Eye (tissue), 1 donor: ENCODE results near the gene OLIG3.

ENCODE experiments used
- DNase-seq: peaks from one replicate; pipeline ENCODE4 v3.0.0-alpha.2; 2015

Gene OLIG3

DNA sequence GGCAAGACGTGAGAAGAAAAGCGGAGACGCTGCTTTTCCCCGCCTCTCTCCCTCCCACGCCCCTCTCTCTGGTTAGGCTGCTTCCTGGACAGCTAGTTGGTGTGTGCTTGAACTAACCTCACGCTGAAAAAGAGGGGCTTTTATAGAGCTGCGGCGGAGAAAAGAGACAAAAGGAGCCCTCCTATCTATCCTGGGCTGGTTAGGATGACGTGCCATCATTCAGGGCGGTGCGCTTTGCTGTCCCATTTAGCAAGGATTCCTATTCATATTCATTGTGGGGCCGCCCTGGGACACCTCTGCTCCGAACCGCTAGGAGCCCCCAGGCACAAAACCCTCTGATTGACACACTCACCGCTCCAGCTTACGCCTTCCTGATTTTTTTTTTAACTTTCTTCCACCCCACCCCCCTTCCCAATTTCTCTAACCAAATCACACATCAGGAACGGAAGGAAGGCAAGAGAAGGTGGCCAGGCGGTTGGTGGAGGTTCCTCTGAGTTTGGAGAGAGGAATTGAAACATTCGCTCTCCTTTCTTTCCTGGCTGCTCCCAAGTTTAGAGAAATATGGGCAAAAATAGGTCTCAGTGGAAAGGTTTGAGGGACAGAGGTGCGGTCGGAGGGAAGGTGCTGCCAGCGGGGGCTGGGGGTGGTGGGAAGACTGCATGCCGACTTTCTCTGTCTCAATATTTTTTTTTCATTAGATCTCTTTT is at the start of gene OLIG3:
Gene OLIG3, minus strand, starts transcription at position 114 of the 707 bp plus-strand sequence. CDS start 224 bp downstream, outside the sequence.
- DNase-seq, result peak; percentile 66

GRCh38 chr6:137543114-137543513 is 48.9 kb upstream of the OLIG3 start:
- DNase-seq, result no peak

- DNase-seq, result no peak
Observed at GRCh38 chr6:137542713-137543112, 48.5 kb upstream of the OLIG3 start.

- DNase-seq, result no peak
Observed at GRCh38 chr6:137541534-137542063, 47.4 kb upstream of the OLIG3 start.

DNA sequence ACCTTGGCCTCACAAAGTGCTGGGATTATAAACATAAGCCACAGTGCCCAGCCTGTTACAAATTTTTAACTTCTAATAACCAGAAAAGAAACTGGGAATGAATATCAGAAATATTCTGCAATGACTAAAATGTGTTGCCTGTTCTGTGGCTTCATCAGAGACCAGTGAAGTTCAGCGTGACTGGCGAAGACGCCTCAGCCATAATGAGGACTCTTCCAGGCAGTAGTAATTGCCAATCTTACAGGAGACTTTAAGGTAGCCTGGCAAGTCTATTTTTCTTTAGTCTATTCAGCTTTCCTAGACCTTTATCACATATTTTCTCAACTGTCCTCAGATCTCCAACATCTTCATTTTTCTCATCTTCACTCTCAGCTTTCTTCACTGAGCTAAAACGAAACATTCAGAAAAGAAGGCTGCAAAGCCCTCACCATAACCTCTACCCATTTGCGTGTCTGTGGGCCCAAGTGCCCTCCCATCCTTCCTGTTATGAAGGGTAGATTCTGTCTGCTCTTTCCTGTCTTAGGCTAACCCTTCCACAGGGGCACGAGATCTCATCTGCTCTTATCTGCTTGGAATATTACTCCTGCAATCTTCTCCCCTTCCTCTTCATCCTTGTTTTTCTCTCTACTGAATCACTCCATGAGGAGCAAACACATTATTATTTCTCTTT is 42.0 kb upstream of the OLIG3 start:
- DNase-seq, result no peak

GRCh38 chr6:137531376-137532092 is 37.3 kb upstream of the OLIG3 start:
- no peak for DNase-seq

GRCh38 chr6:137530404-137530803 is 36.2 kb upstream of the OLIG3 start:
- DNase-seq, result no peak

GRCh38 chr6:137522831-137523230 is 28.6 kb upstream of the OLIG3 start:
- no peak for DNase-seq

DNA sequence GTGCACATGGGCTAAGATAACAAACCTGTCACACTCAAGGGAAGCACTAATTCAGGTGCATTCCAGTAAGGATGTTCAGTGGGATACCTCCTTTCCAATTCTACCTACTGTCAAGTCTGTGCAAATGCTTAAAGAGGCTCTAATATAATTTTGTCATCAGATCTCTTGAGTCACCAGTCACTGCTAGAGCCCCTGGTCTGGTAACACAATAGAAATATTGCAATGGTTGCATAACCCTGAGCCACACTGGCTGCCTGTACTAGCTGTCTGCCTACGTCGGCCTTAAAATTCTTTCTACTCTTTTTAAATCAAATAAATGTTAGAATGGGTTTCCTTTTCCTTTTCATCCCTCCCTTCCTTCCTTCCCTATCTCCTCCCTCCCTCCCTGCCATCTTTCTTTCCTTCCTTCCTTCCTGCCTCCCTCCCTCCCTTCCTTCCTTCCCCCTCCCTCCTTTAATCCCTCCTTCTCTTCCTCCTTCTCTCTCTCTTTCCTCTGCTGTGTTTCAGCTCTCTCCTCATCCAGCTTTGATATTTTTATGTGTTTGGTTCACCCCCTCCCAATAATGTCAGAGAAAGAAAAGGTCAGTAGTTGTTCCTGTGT is 28.1 kb upstream of the OLIG3 start:
- no peak for DNase-seq

GRCh38 chr6:137520520-137520919 is 26.3 kb upstream of the OLIG3 start:
- DNase-seq, result no peak

DNA sequence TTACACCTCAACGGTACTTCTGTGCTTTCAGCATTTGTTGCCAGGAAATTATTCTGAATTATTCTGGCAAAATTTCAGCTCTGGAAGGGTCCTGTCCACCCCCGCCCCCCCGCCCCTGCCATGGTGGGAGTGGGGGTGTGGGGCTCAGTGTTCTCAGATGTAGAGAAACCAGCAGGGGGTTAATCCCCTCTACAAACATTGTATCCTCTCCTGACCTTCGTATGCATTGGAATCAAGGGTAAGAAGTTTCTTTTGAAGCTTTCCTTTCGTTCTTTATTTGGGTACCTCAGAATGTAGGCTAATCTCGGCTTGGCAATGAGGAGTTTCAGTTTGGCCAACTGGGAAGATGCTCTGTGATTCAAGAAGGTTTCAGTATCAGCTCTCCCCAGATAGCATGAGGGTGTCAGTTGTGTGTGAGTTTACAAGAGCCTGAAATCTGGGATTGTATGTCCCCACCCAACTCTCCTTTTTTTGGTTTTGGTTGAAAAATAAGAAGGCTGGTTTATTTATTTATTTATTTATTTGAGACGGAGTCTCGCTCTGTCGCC is 25.5 kb upstream of the OLIG3 start:
- DNase-seq, result no peak

DNA sequence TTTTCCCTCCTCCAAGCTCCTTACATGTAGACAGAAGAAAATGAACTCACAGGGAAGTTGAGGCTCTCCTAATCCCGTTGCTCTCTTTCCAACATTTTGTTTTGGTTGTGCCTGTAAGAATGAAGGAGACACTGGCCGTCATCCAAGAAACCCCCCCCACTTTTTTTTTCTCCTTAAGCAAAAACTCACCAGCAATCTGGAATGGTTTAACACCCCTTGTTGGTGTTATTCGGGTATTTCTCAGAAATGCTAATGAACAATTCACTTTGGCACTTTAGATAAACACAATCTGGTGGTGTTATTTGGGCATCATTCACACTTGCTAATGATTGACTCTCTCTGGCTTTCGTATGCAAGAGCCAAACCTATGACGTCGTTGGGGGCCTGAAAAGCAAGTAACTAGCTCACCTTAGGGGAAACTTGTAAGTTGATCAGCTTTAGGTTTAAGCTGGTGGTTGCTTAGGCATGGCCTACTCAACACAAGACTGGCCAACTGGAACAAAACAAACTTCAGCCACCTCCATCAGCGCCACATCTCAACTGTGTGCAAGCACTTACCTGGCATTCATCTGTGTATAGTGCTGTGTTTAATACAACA is 24.3 kb upstream of the OLIG3 start:
- DNase-seq, result no peak

- DNase-seq, result no peak
Observed at GRCh38 chr6:137514418-137514817, 20.2 kb upstream of the OLIG3 start.

- DNase-seq, result no peak
Observed at GRCh38 chr6:137512757-137513605, 18.8 kb upstream of the OLIG3 start.

- DNase-seq, result no peak
Observed at GRCh38 chr6:137510923-137511322, 16.7 kb upstream of the OLIG3 start.

GRCh38 chr6:137498481-137499190 is 4.4 kb upstream of the OLIG3 start:
- peak; percentile 65 for DNase-seq

DNA sequence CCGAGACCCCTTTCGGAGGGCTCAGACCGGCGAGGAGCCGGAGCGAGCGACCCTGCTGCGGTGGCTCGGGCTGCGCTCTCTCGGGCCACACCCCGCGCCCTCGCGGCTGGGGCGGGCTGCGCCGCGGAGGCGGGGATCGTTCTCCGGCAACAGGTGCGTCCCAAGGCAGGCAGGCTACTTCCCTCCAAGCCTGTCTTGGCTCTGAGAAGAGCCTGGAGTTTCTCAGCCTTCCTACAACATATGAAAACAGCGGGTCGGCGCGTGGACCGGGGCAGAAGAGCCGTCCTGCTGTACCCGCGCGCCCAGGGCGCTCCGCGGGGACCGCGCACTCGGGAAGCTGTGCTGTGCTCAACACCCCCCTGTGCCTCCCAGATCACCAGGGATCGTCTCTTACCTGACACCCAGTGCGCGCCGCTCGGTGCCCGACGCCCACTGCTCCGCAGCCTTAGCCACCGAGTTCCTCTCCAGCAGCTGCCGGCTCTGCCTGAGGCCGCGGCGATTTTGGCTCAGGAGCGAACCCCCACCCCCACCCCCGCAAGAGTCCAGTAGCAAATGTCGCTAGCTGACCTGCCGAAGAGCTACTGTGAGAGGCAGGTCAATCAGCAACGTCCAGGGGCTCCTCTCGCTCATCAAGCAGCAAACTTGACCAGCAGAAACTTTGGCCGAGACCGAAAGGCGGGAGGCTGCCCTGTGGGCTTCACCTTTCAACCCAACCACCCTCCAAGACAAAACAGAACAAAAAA is 3.7 kb upstream of the OLIG3 start:
- peak; percentile 58 for DNase-seq

DNA sequence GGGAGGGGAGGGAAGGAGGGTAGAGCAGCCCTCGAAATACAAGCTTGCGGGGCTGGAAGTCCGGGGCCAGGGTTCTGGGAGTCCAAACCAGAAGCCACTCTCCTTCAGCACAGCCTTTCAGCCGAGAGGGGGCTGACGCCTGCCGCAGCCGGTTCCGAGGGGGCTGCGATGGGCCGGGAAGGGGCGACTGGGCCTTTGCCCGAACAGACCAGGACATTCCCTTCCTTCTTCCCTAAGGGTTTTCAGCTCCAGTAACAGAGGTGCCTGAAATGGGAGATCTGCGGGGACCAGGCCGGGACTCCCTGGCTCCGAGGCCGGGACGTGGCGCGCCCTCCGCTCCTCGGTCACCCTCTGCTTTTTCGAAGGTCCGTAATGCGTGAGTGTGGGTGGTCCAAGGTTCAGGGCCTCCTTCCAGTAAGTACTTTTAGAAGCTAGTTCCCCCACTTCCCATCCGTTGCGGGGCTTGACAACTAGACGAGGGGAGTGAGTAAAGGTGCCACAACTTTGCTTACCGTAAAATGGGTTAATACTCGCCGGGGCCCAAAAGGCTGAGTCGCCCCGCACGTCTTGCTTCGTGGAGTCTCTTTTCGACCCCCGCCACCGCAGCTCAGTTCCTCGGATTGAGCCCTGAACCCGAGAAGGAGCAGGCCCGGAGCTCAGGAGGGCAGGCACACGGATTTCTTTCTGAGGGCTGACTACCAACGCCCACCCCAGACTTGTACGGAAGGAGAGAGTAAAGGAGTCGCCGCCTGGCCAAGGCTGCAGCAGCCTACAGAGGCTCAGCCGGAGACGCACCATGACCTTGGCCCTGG is 2.9 kb upstream of the OLIG3 start:
- DNase-seq, result peak; percentile 65

- no peak for DNase-seq
Observed at GRCh38 chr6:137496368-137496767, 2.2 kb upstream of the OLIG3 start.
